Adipose tissue (tissue), 3 donors: ENCODE measurements around the gene TBC1D14. TPM values are rescaled to one million over a fixed set of nuclear protein-coding genes. Genes with fewer than 3 reads are reported as not detected.
A peak's percentile ranks its signal among the peaks of the same experiment; 100 is the strongest.

Experiments
- H3K27ac ChIP-seq: one replicate; pipeline ENCODE4 v1.5.1; 2013; ENCODE audit warnings: low read depth, low read length
- WGBS, 3 donors: extraction: QIAGEN DNeasy Blood & Tissue Kit; methylation state at CpG; one replicate each; pipeline ENCODE4 v1.1.7; 2013; 5-methylcytosine and 5-hydroxymethylcytosine counted together
- polyA plus RNA-seq, 3 donors: library from polyadenylated mRNA; stranded (reverse); fragments of 200-250 nt; gene quantifications; one replicate each; pipeline ENCODE4 v1.2.3, GENCODE V29; 2013
- donor health status: healthy with polysubstance abuse.
- donor health status: Bipolar disorder and iron deficiency.
- donor health status: healthy.

Gene TBC1D14
- polyA plus RNA-seq, 3 donors: 12.2 to 22.9 (median 22.9) TPM

DNA sequence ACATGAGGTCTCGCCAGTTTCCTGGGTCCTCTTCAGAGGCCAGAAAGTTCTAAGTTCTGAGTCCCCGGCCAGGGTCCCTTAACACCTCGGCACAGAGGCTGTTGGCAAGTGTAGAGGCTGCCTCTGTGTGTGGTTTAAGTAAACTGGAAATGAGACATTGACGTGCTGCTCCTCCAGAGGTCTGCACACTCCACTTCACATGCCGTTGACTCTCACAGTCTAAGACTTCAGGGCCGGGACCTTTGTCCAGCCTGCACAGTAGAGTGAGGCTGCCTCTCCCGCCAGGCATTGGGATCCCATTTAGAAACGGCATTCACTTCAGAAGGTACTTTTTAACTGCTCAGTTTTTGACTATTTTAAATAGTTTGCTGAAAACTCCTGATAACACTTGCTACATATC lies 123.0 kb downstream of the TBC1D14 start:
- 80 to 89% (median 88%) methylated on average over 8 of the region's 8 CpGs for WGBS, 3 donors

DNA sequence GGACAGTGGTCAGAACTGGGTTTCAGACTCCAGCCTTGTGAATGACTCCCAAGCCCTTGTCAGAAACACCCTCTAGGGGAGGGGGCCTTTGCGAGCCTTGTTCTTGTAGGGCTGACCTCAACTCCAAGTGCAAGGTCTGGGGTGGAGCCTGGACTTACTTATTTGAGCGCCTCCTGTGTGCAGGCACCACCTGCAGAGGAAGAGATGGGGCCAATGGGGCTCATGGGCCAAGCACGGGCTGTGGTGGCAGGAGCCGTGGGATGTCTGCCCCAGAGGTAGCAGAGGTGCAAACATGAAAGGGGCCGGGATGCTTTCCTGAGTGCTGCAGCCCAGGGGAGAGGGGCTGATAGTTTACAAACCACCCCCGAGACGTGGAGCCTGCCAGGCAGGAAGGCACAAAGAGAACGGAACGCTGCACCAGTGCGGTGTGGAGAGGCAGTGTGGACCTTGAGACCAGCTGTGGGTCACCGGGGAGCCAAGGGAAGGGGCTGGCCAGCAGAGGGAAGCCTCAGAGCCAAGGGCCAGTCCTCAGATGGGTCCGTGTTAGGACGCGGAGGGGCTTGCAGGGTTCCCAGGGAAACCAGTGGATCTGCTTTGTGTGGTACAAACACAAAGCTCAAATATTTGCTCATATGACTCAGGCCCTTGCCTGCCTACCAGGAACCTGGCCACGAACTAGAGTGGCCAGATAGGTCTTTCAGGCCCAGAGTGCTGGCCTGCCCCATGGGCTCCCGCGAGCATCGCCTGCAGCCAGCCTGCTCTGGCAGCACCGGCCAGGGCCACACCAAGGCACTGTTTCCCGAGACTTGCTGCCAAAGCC lies 124.8 kb downstream of the TBC1D14 start:
- no peak overlapping the region for H3K27ac ChIP-seq
- 33 to 77% (median 68%) methylated on average over 17 to 20 of the region's 20 CpGs for WGBS, 3 donors

More for the DNA sequence above, 123.0 kb downstream of the TBC1D14 start:
- H3K27ac ChIP-seq: no peak overlapping the region

GRCh38 chr4:7037425-7037824 lies 127.8 kb downstream of the TBC1D14 start:
- H3K27ac ChIP-seq: no peak overlapping the region
- whole genome bisulfite sequencing, 3 donors: 62 to 84% (median 65%) methylated on average over 6 of the region's 6 CpGs

DNA sequence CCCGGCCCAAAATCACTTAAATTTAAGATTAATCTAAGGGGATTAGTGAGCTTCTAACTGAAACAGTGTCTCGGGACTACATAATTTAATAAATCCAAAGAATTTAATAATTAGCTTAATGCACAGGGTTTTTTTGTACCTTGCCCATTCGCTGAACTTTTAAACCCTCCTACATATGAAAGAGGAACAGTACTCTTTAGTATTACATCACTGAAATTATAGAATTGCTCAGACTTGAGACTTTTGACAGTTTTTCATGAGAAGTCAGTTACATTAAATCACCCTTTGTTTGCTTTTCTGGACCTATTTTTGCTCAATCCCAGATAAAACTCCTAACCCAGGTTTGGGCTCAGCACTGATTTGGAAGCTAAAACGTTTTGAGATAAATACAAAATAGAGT lies 131.1 kb downstream of the TBC1D14 start:
- 81 to 86% (median 82%) methylated on average over 4 of the region's 4 CpGs for WGBS, 3 donors
- H3K27ac ChIP-seq: no peak overlapping the region

GRCh38 chr4:7041246-7041645 lies 131.6 kb downstream of the TBC1D14 start:
- 91 to 94% (median 92%) methylated on average over 19 of the region's 19 CpGs for WGBS, 3 donors
- no peak overlapping the region for H3K27ac ChIP-seq

GRCh38 chr4:7041801-7042502 lies 132.3 kb downstream of the TBC1D14 start:
- WGBS, 3 donors: 16 to 27% (median 16%) methylated on average over 41 to 42 of the region's 42 CpGs

DNA sequence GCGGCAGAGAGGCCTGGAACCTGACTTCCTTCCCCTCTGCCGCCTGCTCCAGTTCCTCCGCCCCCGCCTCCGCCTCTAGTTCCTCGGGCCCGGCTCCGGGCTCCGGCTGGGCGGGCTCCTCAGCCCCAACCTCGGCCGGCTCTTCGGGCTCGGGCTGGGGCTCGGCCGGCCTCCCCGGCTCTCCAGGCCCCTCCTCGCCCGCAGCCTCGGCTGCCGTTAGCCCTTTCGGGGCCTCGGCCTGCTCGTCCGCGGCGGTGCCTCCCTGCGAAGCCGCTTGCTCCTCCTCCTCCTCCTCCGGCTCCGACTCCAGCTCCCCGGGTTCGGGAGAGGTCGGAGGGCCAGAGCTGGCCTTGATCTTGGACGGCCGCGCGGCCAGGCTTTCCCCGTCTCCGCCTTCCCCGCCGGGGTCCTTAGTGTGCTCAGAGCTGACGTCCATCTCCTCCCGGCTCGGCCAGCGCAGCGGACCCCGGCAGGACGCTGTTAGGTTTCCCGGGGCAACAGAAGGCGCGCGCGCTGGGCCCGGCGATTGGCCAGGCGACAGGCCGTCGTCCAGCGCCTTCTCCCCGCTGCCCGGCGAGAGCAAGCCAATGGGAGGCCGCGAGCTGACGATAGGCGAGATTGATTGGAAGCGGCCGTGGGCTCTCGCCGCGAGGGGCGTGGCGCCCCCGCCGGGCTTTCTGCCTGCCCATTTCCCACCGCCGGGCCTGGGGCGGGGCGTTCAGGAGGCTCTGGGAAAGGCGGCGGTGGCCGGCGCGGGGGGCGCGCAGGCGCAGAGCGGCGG lies 133.1 kb downstream of the TBC1D14 start:
- 0 to 1% (median 0%) methylated on average over 80 to 90 of the region's 90 CpGs for WGBS, 3 donors
- peak overlapping the region; percentile 69 for H3K27ac ChIP-seq

More at GRCh38 chr4:7041801-7042502, 132.3 kb downstream of the TBC1D14 start:
- H3K27ac ChIP-seq: no peak overlapping the region

DNA sequence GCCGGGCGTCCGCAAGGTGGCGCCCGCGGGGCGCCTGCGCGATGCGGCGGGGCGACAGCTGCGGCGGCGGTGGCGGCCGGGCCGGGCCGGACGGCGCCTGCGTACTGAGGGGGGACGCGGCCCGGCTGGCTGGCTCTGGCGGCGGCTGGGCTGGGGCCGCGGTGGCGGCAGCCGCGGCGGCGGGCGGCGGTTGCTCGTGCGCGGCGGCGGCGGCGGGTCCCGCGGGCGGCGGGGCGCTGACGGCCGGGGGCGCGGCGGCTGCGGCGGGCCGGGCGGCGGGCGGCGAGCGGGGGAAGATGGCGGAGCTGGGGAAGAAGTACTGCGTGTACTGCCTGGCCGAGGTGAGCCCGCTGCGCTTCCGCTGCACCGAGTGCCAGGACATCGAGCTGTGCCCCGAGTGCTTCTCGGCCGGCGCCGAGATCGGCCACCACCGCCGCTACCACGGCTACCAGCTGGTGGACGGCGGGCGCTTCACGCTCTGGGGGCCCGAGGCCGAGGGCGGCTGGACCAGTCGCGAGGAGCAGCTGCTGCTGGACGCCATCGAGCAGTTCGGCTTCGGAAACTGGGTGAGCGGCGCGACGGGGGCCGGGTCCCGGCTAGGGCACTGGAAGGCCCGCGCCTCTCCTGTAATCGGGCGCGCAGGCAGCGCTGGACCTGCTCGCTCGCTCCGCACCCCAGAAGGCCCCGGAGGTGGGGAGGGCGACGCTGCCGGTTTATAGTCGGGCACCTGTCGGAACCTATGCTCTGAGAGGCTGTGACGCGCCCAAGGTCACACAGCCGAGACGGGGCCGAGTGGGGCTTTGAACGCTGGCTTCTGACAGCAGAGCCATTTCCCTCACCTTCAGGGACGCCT lies 133.9 kb downstream of the TBC1D14 start, which contains the start of gene TADA2B:
Gene TADA2B, plus strand, starts transcription at position 89 of the 853 bp plus-strand sequence. Its CDS starts 208 bp downstream, at position 297.
- peak within 1 kb of the TSS; percentile 69 for H3K27ac ChIP-seq
- 0% methylated on average over 73 to 119 of the region's 119 CpGs for WGBS, 3 donors

- no peak overlapping the region for H3K27ac ChIP-seq
- WGBS, 3 donors: 10 to 29% (median 22%) methylated on average over 29 of the region's 29 CpGs
Measured at GRCh38 chr4:7044137-7044930, 134.7 kb downstream of the TBC1D14 start.

- no peak overlapping the region for H3K27ac ChIP-seq
Measured at GRCh38 chr4:7045553-7045952, 135.9 kb downstream of the TBC1D14 start.

GRCh38 chr4:7045961-7046921 lies 136.6 kb downstream of the TBC1D14 start:
- 79 to 89% (median 82%) methylated on average over 23 of the region's 23 CpGs for WGBS, 3 donors
- H3K27ac ChIP-seq: no peak overlapping the region

More at GRCh38 chr4:7045553-7045952, 135.9 kb downstream of the TBC1D14 start:
- 52 to 93% (median 84%) methylated on average over 8 of the region's 8 CpGs for WGBS, 3 donors

- H3K27ac ChIP-seq: no peak overlapping the region
- 71 to 95% (median 89%) methylated on average over 9 of the region's 9 CpGs for WGBS, 3 donors
Measured at GRCh38 chr4:7046971-7047370, 137.3 kb downstream of the TBC1D14 start.

DNA sequence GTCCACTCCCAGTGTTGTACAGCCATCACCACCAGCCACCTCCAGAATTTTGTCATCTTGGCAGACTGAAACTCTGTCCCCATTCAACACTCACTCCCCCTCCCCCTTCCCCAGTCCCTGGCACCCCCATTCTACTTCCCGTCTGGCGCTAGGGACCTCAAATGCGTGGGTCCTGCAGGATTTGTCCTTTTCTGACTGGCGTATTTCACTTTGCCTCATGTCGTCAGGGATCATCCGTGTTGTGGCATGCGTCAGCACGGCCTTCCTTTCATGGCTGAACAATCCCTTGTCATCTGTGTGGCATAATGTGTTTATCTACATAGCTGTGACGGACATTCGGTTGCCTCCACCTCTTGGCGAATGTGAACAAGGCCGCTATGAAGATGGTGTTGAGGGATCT lies 139.0 kb downstream of the TBC1D14 start:
- H3K27ac ChIP-seq: no peak overlapping the region
- 95 to 96% (median 95%) methylated on average over 12 of the region's 12 CpGs for WGBS, 3 donors

DNA sequence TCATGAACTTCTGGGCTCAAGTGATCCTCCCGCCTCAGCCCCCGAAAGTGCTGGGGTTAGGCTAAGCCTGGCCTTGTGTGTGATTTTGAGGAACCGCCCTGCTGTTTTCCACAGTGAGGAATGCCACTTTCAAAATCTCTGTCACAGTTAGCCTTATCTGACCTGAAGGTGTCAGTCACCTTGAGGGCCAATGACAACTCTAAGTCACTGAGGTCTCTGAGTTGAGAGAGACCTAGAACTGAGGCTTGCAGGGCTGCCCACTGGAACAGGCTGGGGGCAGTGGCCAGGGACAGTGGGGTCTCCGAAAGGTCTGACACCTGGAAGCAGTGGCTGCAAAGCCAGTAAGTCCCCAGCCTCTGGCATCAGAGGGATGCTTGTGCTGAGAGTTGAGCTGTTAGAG lies 139.7 kb downstream of the TBC1D14 start:
- H3K27ac ChIP-seq: no peak overlapping the region
- WGBS, 3 donors: 86 to 95% (median 90%) methylated on average over 4 of the region's 4 CpGs

DNA sequence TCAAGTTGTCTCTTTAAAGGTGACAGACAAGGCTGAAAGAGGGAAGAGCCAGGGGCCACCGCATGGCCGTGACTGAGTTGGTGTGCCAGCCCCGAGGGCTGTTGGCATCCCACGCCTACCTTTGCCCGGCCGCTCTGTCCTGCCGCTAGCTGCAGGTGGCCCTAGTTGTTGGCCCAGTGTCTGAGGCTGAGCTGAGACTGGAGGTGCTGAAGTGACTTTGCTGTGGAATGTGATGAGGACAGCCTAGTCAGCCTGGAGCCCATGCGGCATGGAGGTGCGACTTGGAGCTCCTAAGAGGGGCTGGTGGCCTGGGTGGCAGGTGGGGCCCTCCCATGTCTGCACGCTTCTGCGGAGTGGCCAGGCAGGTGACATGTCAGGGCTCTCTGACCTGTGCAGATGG lies 140.1 kb downstream of the TBC1D14 start:
- no peak overlapping the region for H3K27ac ChIP-seq
- 66 to 96% (median 93%) methylated on average over 9 to 11 of the region's 11 CpGs for WGBS, 3 donors
